Gastroesophageal sphincter (tissue), 4 donors: Measurements from ENCODE around the gene ELAC2. TPM values are rescaled to one million over a fixed set of nuclear protein-coding genes. Genes with fewer than 3 reads are reported as not detected.

ENCODE experiments used
- ATAC-seq: fragments of 150-250 bp; one replicate; pipeline ENCODE4 v1.9.1; 2016; ENCODE audit warnings: mild to moderate bottlenecking, moderate library complexity
- H3K27ac ChIP-seq, 4 donors: fragments of 200-600 bp; sonication (generic) in 3 of 4; 1 replicate in 3 of 4; 2 replicates in 1 of 4; pipeline ENCODE4 v1.5.1; 2016 to 2019
- H3K27me3 ChIP-seq: fragments of 200-600 bp; sonication (generic); one replicate; pipeline ENCODE4 v1.5.1; 2019
- H3K36me3 ChIP-seq, 2 donors: fragments of 200-600 bp; sonication (generic); one replicate each; pipeline ENCODE4 v1.5.1; 2019; ENCODE audit warnings: control low read depth in 1 of 2
- H3K4me1 ChIP-seq, 3 donors: fragments of 200-600 bp; sonication (generic); 1 replicate in 2 of 3; 2 replicates in 1 of 3; pipeline ENCODE4 v1.5.1; 2016 to 2019; ENCODE audit warnings: control low read depth in 2 of 3
- H3K4me3 ChIP-seq, 2 donors: fragments of 200-600 bp; sonication (generic); one replicate each; pipeline ENCODE4 v1.5.1; 2019; ENCODE audit warnings: mild to moderate bottlenecking in 1 of 2, moderate library complexity in 1 of 2
- H3K9me3 ChIP-seq, 3 donors: fragments of 200-600 bp; sonication (generic); one replicate each; pipeline ENCODE4 v1.5.1; 2017 to 2019; ENCODE audit warnings: control low read depth in 2 of 3
- CTCF ChIP-seq, 4 experiments: fragments of 200-600 bp in 2 of 4; fragments of 450-650 bp in 2 of 4; sonication (generic) in 1 of 4; IDR thresholded peaks; one replicate each; pipeline ENCODE4 v1.5.1; 2017 to 2019; ENCODE audit warnings: antibody characterized with exemption in 4 of 4, mild to moderate bottlenecking in 2 of 4, moderate library complexity in 2 of 4
- EP300 ChIP-seq: sonication (generic); formaldehyde crosslinking; IDR thresholded peaks from one replicate; pipeline ENCODE4 v1.6.1; 2017; ENCODE audit warnings: antibody characterized with exemption, mild to moderate bottlenecking
- POLR2A ChIP-seq, 2 donors: fragments of 450-650 bp; IDR thresholded peaks; one replicate each; pipeline ENCODE4 v1.6.1; 2017; ENCODE audit warnings: antibody characterized with exemption in 2 of 2, mild to moderate bottlenecking in 2 of 2, moderate library complexity in 1 of 2
- POLR2AphosphoS5 ChIP-seq: sonication (generic); formaldehyde crosslinking; IDR thresholded peaks from one replicate; pipeline ENCODE4 v1.6.1; 2017; ENCODE audit warnings: antibody characterized with exemption
- WGBS, 2 donors: methylation state at CpG; one replicate each; pipeline ENCODE4 v1.1.5; 2018; ENCODE audit warnings: low coverage in 1 of 2; 5-methylcytosine and 5-hydroxymethylcytosine counted together
- total RNA-seq, 4 donors: library from RNA; depleted of rRNA; stranded (reverse); fragments of >200 nt; gene quantifications; one replicate each; pipeline ENCODE4 v1.1.0, GENCODE V29; 2016

Gene ELAC2
- total RNA-seq = 10 to 100 TPM; 54.9 to 97.1 (median 72.2) TPM

GRCh38 chr17:13017655-13018459 lies at the start of gene ELAC2:
Gene ELAC2, minus strand, starts transcription at chr17:13018027. Its CDS starts 80 bp downstream, at chr17:13017947.
- H3K36me3 ChIP-seq = peaks cover 12 to 36% of the 10 kb centered on the region in 2 donors

GRCh38 chr17:13065032-13065431 lies 47.2 kb upstream of the ELAC2 start:
- WGBS, 2 donors = 50% methylated on average over 1 of the region's 1 CpG; no CpG with 5 or more reads in 1 of the 2 donors
- TF ChIP-seq POLR2AphosphoS5 (no peak), POLR2A (IDR thresholded peaks at IDR 0.05) (no peak), EP300 (no peak), CTCF (IDR thresholded peaks at IDR 0.05) (no peak)
- peaks cover 0 to 6% (median 0%) of the 10 kb centered on the region in 3 donors for H3K9me3 ChIP-seq
- no peak overlapping the region for H3K27ac ChIP-seq
- H3K4me1 ChIP-seq = no peaks in the 10 kb centered on the region
- H3K27me3 ChIP-seq = no peaks in the 10 kb centered on the region
- H3K4me3 ChIP-seq = no peak overlapping the region
- no peak for ATAC-seq
- H3K36me3 ChIP-seq = no peaks in the 10 kb centered on the region

More at GRCh38 chr17:13017655-13018459, at the start of gene ELAC2:
- Histone ChIP-seq H3K4me1 (peaks cover 0 to 26% (median 4%) of the 10 kb centered on the region in 3 donors), H3K27me3 (no peaks in the 10 kb centered on the region), H3K9me3 (no peaks in the 10 kb centered on the region), H3K4me3 (peak within 1 kb of the TSS; percentile 80 to 89), H3K27ac (peak within 1 kb of the TSS; percentile 80 to 88 (median 88))
- TF ChIP-seq POLR2AphosphoS5 (peak; percentile 71), CTCF (IDR thresholded peaks at IDR 0.05) (peak in 3 of 4 experiments; percentile 16 to 38 (median 25)), EP300 (no peak), POLR2A (IDR thresholded peaks at IDR 0.05) (peak; percentile 23 to 48)
- peak; percentile 100 for ATAC-seq
- whole genome bisulfite sequencing, 2 donors = 0% methylated on average over 4 to 12 of the region's 79 CpGs

GRCh38 chr17:13055131-13055530 lies 37.3 kb upstream of the ELAC2 start:
- no peak overlapping the region for H3K27ac ChIP-seq
- no peaks in the 10 kb centered on the region for H3K9me3 ChIP-seq
- no peak for ATAC-seq
- H3K27me3 ChIP-seq = peaks cover 21% of the 10 kb centered on the region
- no peaks in the 10 kb centered on the region for H3K36me3 ChIP-seq
- H3K4me3 ChIP-seq = no peak overlapping the region
- no peaks in the 10 kb centered on the region for H3K4me1 ChIP-seq
- no peak for TF ChIP-seq POLR2AphosphoS5
- TF ChIP-seq POLR2A (IDR thresholded peaks at IDR 0.05) = no peak
- TF ChIP-seq CTCF (IDR thresholded peaks at IDR 0.05) = no peak
- TF ChIP-seq EP300 = no peak
- 73 to 78% methylated on average over 5 of the region's 5 CpGs for WGBS, 2 donors

GRCh38 chr17:13054666-13055065 lies 36.8 kb upstream of the ELAC2 start:
- H3K4me1 ChIP-seq = no peaks in the 10 kb centered on the region
- no peaks in the 10 kb centered on the region for H3K36me3 ChIP-seq
- no peak overlapping the region for H3K27ac ChIP-seq
- TF ChIP-seq CTCF (IDR thresholded peaks at IDR 0.05) (no peak), POLR2AphosphoS5 (no peak), POLR2A (IDR thresholded peaks at IDR 0.05) (no peak), EP300 (no peak)
- ATAC-seq = no peak
- no peaks in the 10 kb centered on the region for H3K9me3 ChIP-seq
- no peak overlapping the region for H3K4me3 ChIP-seq
- H3K27me3 ChIP-seq = peaks cover 25% of the 10 kb centered on the region
- WGBS, 2 donors = 46 to 63% methylated on average over 5 of the region's 5 CpGs

DNA sequence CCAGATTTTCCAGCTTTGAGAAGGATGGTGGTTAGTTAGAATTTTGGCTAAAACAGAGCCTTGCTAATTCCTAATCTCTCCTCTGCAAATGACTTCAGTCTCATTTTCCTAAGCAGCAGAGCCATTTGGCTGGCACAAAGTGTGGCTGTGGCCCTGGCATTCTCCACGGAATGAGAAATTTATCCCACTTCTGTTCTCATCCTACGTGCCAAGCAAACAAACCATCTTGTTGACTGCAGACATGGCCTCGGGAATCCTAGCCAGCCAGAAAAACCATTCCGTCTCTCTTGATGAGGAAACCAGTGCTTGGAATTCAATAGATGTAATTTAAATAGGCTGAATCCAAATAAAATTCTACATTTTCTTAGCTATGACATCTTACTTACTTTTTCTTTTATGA lies 34.1 kb upstream of the ELAC2 start:
- 65 to 87% methylated on average over 4 of the region's 4 CpGs for WGBS, 2 donors
- Histone ChIP-seq H3K9me3 (no peaks in the 10 kb centered on the region), H3K4me1 (no peaks in the 10 kb centered on the region), H3K4me3 (no peak overlapping the region), H3K27ac (no peak overlapping the region), H3K36me3 (no peaks in the 10 kb centered on the region), H3K27me3 (peaks cover 30% of the 10 kb centered on the region)
- TF ChIP-seq POLR2A (IDR thresholded peaks at IDR 0.05) (no peak), CTCF (IDR thresholded peaks at IDR 0.05) (no peak), POLR2AphosphoS5 (no peak), EP300 (no peak)
- no peak for ATAC-seq
